GM12891 (cell line): ENCODE data around the gene DTD1.

Source experiments
- DNase-seq: peaks from one replicate; pipeline ENCODE4 v3.0.0; 2011; ENCODE audit warnings: low spot score; ENCODE audit not compliant: insufficient read length
- FAIRE-seq: peaks from 2 replicates; lab custom pipeline; 2011; peaks lifted over from hg19 to GRCh38; lab: Jason Lieb, UNC
- PAX5 ChIP-seq: IDR thresholded peaks from 2 replicates; pipeline ENCODE4 v1.6.1; 2011; ENCODE audit warnings: low read length, moderate library complexity, mild to moderate bottlenecking; ENCODE audit not compliant: insufficient read depth, severe bottlenecking
- POLR2A ChIP-seq: IDR thresholded peaks from 2 replicates; pipeline ENCODE4 v1.6.1; 2011; ENCODE audit warnings: low read depth, low read length, control low read depth
- POLR2AphosphoS5 ChIP-seq: IDR thresholded peaks from 2 replicates; pipeline ENCODE4 v1.6.1; 2011; ENCODE audit warnings: low read depth, low read length, control low read depth
- POU2F2 ChIP-seq: IDR thresholded peaks from 2 replicates; pipeline ENCODE4 v1.6.1; 2011; ENCODE audit warnings: low read depth, mild to moderate bottlenecking, control low read depth, low read length, moderate library complexity
- SPI1 ChIP-seq: IDR thresholded peaks from 2 replicates; pipeline ENCODE4 v1.6.1; 2011; ENCODE audit warnings: low read depth, low read length, control low read depth
- TAF1 ChIP-seq: IDR thresholded peaks from 2 replicates; pipeline ENCODE4 v1.6.1; 2011; ENCODE audit warnings: low read depth, low read length, control low read depth

The DTD1 gene

DNA sequence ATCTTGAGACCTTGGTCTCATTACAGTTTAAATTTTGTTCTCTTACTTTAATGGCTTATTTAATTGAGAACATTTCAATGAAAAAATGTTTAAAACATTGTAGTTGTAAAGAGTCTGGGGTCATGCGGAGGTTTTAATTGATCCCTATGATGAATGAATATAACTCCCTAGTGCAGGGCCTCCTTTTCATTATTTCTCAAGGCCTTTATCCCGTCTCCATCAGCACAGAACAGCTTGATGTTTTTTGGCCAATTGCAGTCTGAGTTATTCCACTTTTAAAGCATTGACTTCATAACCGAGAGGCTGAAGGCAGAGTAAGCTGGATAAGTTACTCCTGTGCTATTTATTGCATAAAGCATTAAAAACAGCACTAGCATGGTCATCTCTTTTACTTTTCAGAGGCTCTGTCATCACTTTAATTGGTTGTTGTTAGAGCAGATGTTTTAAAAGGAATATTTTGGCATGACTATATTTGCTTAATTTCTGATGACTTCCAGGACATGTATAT lies 83.4 kb downstream of the DTD1 start:
- FAIRE-seq (no peak), DNase-seq (no peak)
- no peak for TF ChIP-seq TAF1
- no peak for TF ChIP-seq POLR2AphosphoS5
- TF ChIP-seq PAX5, result no peak
- no peak for TF ChIP-seq POU2F2
- TF ChIP-seq POLR2A, result no peak
- no peak for TF ChIP-seq SPI1

DNA sequence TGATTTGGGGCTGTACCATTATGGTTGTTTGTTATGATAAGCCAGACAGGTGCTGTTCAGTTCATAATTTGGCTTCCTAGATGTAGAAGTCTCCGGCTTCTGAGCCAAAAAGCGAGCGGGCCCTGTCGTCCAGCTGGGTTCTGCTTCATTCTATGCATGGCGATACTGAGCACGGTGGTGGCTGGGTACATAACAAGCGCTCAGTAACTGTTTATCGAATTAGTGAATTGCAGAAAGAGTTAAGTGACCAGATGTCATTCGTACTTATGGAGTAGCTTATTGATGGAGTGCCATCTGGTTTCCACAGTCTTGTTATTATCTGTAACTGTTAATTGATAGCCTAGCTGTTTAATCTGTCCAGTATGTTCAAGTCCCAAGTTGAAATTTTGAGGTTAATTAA lies 85.0 kb downstream of the DTD1 start:
- TF ChIP-seq POU2F2, result no peak
- TF ChIP-seq SPI1, result no peak
- TF ChIP-seq PAX5, result no peak
- no peak for TF ChIP-seq TAF1
- TF ChIP-seq POLR2AphosphoS5, result no peak
- no peak for TF ChIP-seq POLR2A
- FAIRE-seq, result no peak
- no peak for DNase-seq

DNA sequence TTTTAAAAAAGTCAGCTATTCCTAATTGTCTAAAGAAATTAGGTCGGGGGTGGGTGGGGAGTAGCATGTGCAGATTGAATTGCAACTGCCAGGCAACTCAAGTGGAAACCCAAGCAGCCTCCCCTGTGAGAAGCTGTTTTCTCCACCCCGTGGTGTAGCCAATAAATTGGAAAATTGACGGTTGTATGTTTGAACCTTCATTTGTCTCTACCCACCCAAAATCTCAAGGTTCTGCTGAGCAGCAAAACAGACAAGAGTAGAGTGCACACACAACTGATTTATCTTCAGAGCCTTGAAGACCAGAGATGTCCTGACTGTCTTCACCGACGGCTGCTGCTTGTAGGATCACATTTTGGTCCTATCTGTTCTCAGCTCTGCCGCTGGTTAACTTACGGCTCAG lies 88.5 kb downstream of the DTD1 start:
- no peak for DNase-seq
- no peak for TF ChIP-seq TAF1
- no peak for FAIRE-seq

DNA sequence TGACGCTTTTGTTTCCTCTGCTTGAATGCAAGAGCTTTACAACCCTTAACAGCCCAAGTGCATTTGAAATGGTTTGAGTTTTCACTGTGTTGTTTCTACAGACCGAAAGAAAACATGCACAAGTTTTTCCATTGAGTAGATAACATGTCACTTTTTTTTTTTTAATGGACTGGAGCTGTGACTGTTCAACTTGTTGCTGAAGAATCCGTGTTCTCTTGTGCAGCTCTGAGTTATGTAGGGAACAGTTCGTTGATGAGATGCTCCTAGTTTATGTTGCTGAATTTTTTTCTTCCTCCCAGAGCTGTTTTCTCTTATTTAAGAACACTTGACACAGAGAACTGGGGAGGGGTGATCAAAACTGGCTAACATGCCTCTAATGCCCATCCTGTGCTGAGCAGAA lies 89.3 kb downstream of the DTD1 start:
- TF ChIP-seq POLR2AphosphoS5 (no peak), PAX5 (no peak), SPI1 (no peak), TAF1 (no peak), POU2F2 (no peak), POLR2A (no peak)
- DNase-seq (no peak), FAIRE-seq (no peak)

DNA sequence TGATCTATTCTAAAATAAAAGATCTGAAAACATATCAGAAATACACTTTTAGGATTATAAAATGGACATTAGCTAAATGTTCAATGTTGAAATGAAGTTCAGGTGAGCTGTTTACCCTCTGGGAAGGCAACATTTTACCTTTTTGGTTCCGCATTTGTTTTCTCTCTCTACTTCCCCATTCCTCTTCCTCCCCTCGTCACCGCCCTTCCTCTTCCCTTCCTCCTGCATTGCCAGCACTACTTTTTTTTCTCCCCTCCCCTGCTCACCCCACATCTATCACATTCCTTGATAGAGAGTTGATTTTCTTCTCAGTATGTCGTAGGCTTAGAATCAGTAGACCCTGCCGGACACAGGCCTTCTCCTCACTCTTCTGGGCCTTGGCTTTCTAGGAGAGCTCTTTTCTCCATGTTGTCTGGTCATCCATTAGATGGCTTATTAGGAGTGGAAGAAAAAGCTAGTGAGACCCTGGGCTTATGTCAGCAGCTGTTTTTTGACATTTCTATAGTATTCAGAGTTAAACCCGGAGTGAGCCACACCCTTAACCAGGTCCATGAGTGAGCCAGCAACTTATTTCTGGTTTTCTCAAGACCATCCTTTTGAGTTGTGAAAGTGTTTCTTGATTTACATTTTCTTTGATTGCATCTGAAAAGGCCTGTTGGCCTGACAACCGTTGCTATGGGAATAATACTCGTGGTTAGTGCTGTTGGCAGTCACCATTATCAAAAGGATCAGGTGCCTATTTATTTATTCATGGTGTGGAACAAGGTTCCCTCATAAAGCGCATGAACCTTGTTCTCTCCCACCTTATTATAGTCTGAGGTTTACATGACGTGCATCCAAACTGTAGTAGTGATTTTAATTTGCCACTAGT lies 90.9 kb downstream of the DTD1 start:
- FAIRE-seq (no peak), DNase-seq (no peak)
- TF ChIP-seq PAX5 (no peak), POLR2AphosphoS5 (no peak), POU2F2 (no peak), POLR2A (no peak), SPI1 (no peak), TAF1 (no peak)

DNA sequence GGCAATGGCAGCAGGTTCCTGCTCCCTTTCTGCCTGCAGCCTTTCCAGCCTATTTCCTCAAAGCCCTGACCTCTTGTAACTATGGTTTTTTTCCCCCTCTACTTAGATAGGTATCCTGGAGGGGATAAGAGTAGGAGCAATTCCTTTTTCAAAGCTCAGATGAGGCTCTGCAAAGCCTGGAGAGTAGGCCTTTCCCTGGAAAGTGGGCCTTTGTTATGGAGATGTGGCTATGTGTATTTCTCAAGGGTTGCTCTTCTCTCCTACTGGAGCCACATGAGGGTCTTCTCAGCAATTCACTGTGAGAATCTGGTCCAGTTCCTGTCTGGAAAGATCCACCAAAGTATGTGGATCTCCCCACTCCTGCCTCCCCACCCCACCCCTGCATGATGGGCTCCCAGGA lies 96.0 kb downstream of the DTD1 start:
- DNase-seq (no peak), FAIRE-seq (no peak)
- no peak for TF ChIP-seq POU2F2
- no peak for TF ChIP-seq POLR2A
- no peak for TF ChIP-seq TAF1
- TF ChIP-seq PAX5, result no peak
- TF ChIP-seq POLR2AphosphoS5, result no peak
- TF ChIP-seq SPI1, result no peak

DNA sequence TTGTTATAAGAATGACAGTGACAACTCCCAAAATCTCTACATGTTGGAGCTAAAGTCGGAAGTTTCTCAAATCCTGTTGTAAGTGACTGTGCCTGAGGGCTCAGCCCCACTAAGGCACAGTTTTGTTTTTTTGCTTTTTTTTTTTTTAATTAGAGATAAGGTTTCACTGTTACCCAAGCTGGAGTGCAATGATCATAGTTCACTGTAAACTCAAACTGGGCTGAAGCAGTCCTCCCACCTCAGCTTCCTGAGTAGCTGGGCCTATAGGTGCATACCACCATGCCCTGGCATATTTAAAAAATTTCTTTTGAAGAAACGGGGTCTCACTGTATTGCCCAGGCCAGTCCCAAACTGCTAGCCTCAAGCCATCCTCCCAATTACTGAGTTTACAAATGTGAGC lies 96.9 kb downstream of the DTD1 start:
- TF ChIP-seq POU2F2 (no peak), SPI1 (no peak), POLR2A (no peak), PAX5 (no peak), POLR2AphosphoS5 (no peak), TAF1 (no peak)
- FAIRE-seq, result no peak

DNA sequence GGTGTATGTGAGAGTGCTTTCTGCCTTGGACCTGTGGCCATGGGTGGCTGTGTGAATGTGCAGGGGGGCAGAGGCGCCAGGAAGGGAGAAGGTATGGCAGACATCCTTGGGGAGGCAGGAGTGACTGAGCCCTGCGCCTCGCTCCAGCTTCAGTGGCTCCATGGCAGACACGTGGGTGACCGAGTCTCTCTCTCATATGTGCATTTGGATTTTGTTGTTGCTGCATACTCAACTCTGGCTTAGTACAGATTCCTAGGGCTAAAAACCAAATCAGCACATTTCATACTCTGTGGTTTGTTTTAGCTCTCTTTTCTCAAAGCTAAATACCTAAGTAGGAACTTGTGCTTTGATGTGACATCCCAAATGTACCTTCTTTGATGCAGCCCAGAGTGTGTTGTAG lies 97.6 kb downstream of the DTD1 start:
- FAIRE-seq (no peak), DNase-seq (no peak)
- TF ChIP-seq PAX5 (no peak), POLR2AphosphoS5 (no peak), TAF1 (no peak), POLR2A (no peak), POU2F2 (no peak), SPI1 (no peak)

More for the DNA sequence above, 96.9 kb downstream of the DTD1 start:
- no peak for DNase-seq

DNA sequence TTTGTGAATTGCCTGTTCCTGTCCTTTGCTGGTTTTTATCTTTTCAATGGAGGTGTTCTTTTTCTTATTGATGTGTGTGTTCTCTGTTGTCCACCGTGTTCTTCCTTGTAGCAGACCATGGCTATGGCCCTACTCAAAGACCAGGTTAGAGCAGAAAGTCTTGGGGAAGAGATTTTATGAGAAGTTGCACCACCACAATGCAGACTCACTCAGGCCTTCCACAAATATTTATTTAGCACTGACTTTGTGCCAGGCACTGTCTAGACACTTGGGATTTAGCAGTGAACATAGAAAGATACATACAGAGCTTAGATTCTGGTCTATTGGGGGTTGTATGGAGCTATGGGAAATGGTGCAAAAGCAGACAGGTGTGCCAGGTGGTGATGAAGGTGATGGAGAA lies 98.8 kb downstream of the DTD1 start:
- FAIRE-seq (no peak), DNase-seq (no peak)
- TF ChIP-seq SPI1 (no peak), PAX5 (no peak), POLR2A (no peak), POLR2AphosphoS5 (no peak), POU2F2 (no peak), TAF1 (no peak)

DNA sequence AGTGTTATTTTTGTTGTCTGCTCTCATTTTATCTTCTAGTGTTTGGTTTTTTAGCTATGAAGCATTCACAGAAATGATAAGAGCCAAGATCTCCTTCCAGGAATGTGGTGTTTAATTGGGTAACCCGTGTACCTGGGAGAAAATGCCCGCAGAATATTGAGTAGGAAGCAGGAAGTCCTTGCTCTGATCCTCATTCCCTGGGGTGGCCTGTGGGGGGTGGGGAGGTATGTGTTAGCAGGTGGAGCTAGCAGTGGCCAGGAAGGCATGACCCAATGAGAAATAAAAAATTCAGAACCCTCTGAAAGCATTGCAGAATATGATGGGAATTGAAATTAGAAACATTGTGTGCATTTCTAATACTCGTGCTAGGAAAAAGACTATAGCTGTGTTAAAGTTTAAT lies 100.8 kb downstream of the DTD1 start:
- DNase-seq, result no peak
- TF ChIP-seq POLR2A, result no peak
- no peak for TF ChIP-seq PAX5
- no peak for TF ChIP-seq POU2F2
- no peak for TF ChIP-seq POLR2AphosphoS5
- TF ChIP-seq TAF1, result no peak
- TF ChIP-seq SPI1, result no peak
- no peak for FAIRE-seq
